Hematopoietic multipotent progenitor cell treated with erythropoietin and hydrocortisone succinate and interleukin-3 and kit ligand, for 15 days (in vitro differentiated cells): ENCODE data around the gene ELAVL2.

Experiments used
- DNase-seq: peaks from one replicate; pipeline ENCODE4 v3.0.0-alpha.2; 2015; ENCODE audit warnings: low spot score

The ELAVL2 gene

DNA sequence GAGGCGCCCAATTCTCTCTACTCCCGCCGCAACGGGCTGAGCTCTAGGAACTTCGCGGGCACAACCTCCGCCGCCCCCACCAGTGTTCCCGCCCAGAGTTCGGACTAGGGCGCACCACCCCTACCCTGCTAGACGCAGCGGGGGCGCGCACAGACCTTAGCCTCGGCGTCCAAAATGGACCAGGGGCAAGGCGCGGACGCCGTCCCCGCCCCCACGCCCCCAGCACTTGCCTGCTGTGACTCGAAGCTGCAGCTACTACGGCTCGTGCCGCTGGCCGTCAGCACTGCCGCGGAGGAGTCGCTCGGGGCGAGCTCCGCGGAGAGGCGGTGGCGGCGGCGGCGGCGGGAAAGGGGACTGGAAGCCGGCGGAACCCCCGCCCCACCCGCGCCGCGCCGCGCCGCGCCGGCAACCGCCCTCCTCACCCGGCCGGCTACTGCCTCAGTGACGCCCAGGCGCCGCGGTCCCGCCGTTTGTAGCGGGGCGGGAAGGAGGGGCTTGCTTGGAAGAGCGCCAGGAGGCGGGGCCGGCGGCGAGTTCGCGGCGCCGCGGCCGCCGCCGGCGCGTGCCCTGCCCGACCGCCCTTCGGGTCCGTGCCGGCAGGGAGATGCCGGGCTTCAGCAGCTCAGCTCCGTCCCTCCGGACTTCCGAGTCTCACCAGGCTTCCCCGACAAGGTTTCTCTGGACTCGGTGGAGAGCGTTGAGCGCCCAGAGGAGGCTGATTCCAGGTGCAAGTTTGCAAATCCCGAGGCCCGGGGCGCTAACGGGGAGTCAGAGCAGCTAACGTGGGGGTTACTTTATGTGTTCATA is 4.5 kb downstream of the ELAVL2 start:
- DNase-seq: no peak

DNA sequence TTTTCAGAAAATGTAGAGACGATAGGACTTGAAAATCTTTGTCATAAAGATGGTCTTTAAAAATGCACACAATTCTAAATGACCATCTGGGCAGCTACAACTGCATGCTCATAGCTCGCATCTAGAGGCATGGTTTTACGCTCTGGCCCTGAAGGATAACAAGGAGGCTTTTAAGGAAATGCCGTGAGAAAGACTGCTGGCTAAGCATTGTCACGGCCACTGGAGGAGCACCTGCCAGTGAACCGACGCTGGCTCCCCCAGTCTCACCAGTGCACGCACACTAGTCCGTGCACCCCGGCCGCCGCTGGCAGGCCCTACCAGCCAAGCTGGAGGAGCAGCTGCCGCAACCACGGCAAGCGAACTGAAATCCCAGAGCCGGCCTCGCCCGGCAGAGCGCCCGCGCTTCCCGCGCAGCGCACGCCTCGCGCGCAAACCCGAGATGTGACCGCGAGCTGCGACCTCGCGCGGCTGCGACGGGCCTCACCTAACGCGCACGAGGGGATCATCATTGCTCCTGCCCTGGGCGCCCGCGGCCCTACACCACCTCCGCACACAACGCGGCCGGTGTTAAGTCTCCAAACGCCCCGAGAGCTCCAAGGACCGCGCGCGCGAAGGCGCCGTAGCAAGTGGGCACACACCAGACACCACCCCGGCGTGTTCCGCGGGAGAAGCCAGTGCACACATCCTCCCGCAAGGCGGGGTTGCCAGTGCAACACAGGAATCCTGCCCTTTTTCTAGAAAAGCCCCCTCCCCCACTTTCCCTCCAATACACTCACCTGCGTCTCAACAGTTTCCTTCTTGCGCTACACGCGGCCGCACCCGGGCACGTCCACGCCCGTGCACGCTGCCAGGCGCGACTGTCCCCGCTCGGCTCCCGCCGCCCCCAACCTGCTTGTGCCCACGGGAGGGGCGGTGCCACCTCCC is 5.3 kb downstream of the ELAVL2 start:
- no peak for DNase-seq

DNA sequence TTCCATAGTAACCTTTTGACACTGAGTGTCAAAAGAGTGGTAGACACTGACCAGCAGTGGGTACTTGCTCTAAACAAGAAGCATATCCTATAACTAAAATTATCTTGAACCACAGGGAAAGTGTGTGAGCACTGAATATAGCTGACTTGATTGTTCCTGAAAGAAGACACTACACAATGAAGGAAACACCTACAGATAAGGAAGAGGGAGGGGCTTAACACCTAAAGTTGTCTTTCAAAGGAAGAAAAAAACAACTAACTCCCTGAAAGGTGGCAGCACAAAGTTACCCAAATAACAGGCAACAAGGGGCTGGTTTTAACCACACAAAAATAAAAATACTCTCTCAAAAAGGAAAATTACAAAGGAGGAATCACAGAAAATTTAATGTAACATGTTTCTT is 6.6 kb downstream of the ELAVL2 start:
- DNase-seq: no peak

DNA sequence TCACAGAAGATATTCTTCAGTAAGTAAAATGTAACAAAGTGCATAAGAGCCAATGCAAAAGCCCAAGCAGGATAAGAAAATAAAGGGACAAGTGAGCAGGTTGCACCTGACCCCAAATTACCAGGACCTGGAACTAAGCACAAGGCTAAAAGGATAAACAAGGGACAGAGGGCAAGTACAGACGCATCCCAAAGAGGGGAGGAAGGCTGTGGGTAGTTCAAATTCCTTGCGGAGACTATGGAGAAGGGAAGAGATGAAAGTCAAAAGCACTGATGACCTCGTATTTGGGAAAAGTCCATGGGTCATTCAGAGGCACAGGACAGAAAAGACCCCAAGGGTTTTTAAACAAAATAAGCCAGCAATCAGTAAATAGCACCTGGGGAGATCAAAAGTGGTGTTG is 11.8 kb downstream of the ELAVL2 start:
- no peak for DNase-seq

DNA sequence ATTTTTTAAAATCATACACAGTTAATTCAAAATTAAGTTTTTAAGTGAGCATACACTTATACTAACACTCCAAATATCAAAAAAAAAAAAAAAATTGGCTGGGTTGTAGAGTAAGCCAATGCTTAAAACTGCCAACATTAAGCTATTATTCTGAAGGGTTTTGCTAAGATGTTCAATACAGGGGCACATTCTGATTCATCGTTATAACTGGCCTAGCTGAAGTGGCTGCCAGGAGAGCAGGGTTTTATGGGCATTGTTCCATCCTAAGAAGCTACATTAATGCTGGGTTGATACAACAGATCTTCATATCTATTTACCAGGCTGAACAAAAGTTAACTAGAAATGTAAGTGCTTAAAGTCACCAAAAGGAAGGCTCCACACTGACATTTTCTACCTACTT is 13.4 kb downstream of the ELAVL2 start:
- no peak for DNase-seq

DNA sequence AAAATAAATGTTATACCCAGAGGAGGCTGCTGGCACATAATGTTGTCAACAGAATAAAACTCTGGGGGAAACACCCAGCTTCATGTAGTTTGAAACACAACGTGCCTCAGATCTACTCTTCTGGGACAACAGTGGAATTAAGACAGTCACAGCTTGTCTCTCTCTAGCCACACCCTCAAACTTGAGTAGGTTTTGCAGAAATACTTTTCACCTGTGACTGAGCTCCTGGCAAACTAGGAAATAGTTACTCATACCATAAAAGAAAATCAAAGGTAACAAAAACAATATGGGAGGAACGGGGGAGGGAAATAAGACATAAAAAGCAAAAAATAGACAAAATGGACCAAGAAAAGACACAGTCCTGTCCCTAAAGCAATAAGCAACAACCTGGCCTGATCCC is 14.4 kb downstream of the ELAVL2 start:
- DNase-seq: no peak

DNA sequence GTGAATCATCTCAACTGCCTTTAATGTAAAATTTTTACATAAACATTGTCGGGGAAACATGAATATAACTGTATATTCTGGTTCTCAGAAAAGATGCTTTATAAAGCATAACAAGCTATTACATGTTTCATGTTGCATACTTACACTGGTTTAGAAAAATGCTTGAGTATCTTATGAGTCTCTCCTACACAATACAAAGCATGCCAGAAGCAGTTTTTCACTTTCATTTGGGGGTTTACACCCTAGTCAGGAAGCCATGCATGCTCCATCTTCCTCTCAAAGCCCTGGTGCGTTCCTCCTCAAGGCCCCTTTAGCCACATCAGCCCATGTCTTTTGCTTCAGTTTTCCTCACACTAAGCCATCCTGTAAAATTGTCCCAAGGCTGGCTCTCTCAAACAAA is 22.8 kb downstream of the ELAVL2 start:
- DNase-seq: no peak

DNA sequence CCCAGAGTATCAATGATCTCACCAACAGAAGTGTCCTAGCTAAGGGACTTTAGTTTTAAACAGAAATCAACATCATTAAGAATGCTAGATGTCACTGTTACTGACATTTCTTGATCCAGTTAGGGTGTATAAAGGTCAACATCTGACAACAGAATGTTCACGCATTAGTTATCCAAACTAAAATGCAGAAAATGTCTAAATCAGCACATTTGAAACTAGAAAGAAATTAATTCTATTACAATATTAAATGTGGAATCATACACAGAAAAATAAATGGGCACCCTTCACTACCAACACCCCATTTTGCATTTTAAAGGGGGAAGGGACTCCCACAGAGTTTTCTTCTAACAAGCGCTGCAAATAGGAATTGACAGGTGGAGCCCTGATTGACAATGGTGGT is 24.5 kb downstream of the ELAVL2 start:
- DNase-seq: no peak

DNA sequence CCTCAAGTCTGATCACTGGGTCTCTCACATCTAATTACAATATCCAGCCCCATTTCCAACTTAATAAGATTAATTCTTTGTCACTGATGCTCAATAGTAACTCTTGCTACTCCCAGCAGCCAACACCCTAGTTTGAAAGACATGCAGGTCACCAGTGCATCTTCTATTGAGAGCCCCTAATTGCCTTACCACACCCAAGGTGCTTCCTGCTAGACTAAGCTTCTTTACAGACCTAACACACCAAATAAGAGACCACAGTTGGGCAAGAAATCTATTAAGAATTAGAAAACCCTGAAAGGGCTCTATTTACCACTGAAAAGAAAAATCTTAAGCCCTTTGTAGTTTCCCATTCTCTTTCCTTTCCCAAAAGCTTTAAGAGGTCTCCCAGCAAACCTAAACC is 26.5 kb downstream of the ELAVL2 start:
- DNase-seq: no peak

DNA sequence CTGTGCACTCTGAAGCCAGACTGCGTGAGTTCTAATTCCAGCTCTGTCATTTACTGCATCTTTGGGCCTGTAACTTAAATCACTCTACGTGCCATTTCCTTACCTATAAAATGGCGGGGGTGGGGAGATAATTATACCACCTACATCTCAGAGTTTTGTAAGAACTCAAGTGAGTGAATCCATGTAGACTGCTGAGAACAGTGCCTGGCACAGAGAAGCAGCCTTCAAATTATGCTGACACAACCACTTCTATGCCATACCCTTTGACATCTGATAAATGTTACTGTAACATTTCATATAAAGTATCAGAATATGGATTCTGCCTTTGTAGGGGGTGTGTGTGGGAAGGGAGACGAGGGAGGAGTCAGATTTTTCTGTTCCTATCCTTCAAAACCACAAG is 27.7 kb downstream of the ELAVL2 start:
- DNase-seq: no peak

DNA sequence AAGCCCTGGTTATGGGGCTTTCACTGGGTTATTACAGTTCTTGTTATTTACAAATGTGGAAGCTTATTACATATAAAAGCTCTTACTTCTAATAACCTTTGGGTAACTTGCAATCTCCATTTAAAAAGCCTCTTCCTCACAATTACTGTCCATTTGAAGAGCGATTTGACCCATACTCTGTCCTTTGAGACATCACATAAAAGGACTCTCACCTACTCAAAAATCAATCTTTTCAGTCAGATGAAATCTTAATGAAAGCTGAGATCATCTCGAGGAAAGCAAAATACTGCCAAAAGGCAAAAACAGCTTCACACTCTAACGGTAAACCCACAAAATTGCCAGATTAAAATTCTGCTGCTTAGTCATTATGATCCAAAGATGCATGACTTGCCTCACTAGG is 29.8 kb downstream of the ELAVL2 start:
- no peak for DNase-seq

DNA sequence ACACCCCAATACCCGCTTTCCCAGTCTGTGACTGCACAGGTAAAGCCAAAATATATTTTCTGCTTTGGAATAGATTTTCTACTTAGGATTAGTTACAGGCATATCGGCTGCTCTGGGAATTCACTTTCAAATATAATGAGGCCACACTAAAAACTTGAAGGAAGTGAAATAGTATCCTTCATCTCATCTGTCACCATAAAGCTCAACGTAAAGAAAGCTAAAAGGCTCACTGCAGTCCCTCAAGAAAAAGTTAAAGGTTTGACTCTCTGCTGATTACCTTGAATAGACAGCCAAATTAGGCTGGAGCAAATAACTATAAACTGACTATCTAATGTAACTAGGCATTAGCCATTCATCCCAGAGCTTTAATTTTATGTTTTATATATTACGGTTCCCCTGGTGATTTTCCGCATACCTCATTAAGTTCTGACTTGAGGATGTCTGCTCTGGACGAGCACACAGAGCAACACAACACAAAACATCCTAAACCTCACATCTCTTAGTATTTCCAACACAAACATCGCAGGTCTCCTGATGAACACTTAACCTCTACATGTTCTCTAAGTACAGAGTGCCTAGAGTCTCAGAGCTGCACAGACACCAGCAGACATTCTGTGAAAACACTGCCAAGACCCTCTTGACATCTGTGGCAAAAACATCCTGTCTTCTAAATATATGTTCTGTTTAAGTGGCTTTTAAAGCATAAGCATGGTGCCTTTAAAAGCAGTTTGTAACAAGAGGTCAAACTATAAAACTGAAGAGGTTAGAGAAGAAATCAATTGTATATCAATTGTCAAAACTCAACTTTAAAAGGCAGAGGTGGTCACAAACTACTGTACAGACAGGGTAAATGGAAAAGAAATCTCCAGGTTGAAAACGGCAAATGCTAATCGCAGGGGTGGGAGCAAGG is 35.4 kb downstream of the ELAVL2 start:
- no peak for DNase-seq

DNA sequence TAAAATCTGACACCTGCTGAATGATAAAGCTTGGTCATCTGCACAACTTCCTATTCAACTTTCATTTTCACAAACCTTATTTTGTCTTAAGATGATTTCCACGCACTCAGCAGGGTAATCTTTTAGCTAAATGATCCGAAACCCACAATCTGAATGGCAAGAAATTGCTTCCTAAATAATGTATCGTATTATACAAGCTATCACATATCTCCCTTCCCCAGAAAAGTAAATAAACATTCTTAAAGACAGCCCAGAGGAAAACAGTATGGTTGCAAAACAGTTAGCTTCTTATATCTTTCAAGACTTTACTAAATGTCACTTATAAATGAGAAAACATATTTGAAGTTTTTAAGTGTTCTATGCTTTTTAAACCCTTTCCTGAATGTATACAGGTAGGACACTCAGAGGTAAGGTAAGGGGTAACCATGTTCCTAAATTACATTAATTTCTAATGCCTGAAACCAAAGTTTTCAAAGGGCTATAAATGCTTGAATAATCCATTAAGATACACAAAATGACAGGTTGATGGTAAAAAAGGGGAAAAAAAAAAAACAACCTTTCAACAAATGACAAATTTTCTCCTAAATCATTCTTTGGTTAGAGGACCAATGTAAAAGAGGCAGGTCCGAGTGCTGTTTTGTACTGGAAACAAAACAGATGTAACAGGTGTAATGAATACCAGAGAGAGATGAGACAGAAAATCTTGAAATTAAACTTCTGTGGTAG is 36.3 kb downstream of the ELAVL2 start:
- no peak for DNase-seq

DNA sequence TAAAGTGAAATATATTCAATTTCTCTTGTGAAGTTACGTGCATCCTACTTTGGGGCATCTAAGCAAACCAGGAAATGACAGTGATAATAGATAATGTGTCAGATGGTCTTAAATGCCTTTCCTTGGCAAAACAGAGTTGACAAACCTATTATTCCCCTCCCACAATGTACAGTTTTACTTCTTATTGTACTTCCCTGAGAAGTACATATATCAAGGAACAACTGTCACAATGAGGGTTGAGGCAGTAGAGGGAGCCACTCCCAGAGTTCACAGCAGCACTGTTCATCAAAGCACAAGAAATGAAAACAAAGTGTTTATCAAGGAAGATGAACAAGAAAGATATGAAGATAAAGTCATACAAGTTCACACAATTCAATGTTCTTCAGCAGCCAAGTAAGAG is 41.1 kb downstream of the ELAVL2 start:
- no peak for DNase-seq

DNA sequence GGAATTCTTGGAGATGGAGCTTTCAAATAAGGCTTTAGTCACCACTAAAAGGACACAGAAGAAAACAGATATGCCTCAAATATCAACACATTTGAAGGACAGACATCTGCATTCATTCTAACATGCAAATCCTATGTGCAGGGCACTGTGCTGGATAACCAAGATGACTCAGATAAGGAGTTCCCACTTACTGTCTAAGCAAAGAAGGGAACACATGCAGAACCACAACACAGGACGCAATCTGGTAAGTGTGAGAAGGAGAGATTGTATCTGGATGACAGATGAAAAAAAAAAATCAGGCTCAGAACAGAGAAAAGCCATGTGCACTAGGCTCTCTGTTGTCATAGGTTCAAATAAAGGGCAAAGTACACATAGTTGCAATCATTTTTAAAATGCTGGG is 42.5 kb downstream of the ELAVL2 start:
- no peak for DNase-seq

DNA sequence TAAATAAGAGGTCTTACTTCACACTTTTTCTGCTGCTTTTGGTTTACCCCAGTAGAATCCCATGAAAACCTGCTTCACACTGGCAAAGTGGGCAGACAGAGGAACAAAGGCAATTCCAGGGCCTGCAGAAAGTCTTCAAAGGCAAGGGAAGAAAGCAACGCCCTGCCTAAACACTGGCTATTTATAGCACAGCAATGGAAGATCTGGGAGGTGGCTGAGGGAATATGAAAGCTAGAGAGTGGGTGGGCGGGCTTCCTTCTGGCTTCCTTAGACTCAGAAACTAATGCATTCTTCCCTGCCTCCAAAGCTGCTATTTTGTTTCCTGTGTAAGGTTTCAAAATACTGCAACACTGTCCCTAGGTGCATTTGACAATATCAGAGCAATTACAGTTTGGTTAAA is 46.8 kb downstream of the ELAVL2 start:
- no peak for DNase-seq

DNA sequence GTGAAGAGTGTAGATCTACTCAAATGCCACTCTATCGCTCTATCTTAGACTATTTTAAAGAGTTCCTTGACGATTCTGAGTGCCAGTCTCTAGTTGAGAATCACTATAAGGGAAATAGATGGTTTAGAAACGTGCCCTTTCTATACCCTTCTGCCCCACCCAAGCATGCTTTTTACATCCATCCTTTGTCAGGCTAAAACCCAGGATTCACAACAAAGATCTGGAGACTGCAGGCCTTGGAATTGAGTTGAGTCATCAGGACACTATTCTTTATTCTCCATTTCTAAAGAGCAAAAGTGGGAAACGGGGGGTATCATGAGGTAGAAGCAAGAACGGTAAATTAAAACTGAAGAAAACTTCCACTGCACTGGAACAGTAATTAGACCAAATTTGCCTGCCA is 48.7 kb downstream of the ELAVL2 start:
- no peak for DNase-seq

DNA sequence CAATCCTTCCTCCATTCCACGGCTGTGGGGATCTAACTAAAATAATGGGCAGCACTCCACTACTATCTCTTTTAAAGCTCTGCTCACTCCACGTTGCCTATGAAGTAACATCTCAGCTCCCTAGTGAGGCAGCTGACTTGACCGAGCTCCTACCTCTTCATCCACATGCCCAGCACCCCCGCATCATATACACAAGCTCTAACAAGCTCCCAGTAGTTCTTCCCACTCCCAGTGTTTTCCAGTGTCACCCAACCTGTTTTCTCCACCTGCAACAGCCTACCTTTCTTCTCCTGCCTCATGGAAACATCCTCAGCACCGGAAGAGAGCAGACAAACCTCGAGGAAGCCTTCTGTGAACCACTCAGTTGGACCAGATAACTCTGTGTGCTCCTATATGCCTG is 50.5 kb downstream of the ELAVL2 start:
- DNase-seq: no peak

DNA sequence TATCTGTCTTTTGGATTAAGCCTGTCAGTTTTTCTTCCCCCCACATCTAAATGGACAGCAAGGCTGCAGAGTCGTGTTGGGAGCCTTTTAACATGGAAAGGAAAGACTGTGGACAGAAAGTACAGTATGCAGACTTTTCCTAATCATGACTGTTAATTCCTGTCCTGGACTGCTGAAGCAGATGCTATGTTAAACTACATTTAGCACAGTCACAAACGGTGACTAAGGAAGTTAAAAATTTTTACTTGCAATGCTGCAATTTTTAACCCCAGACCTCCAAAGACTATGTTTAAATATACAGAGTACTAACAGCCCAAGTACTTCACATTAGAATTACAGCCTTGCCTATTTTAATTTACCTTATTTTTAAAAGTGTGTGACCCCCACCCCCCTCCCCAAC is 51.8 kb downstream of the ELAVL2 start:
- no peak for DNase-seq

DNA sequence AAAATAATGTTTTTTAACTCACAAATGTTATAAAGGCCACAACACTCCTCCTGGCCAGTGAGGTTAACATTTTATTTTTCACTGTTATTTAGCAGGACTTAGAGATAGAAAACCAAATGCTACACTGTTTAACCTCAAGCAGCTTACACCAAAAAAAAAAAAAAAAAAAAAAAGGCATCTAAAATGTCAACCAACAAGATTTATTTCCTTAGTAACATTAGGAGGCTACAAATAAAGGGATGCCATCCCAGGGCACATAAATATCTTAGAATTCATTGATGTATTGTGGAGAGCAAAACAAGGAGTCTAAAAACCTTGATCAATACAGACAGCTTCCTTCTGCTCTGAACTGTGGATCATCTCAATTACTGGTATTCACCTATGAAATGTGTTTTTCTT is 53.7 kb downstream of the ELAVL2 start:
- DNase-seq: no peak

DNA sequence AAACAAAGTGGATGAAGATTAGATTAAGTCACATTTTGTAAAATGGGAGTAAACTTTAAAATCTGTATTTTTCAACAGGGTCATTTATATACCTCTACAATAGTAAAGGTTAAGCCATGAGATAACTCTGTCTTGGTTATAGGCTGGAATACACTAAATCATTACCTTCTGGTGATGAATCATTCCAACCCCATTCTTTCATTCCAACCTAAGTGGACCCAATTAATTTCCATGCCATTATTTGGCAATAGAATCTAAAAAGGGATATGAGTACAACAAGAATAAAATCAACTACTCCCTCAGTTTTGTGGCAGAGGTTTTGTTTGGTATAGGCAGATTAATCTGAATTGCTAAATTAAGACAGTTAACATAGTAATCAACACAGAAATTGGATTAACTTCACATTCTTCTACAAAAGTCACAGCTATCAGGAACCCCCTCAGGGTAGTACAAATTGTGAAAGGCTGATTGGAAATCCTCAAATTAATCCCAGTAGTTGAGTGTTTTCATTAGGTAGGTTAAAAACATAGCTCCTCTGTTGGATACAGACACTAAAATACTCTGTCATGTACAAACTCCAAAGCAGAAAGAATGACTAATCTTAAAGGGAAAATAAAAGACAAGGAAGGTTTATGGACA is 54.2 kb downstream of the ELAVL2 start:
- DNase-seq: no peak
